GM10248 (cell line): ENCODE data around the gene PLEKHG7.
A peak's percentile ranks its signal among the peaks of the same experiment; 100 is the strongest.

ENCODE experiments used
- CTCF ChIA-PET: fragments of 300-600 bp; sonication (Branson Sonifier 250); formaldehyde crosslinking; extraction: SDS; loops from one replicate; lab custom pipeline; 2021; ENCODE audit warnings: antibody characterized with exemption; lab: Yijun Ruan, JAX
- POLR2A ChIA-PET: fragments of 350-650 bp; sonication (Branson Sonifier 250); formaldehyde crosslinking; extraction: SDS; loops from one replicate; lab custom pipeline; 2020; ENCODE audit warnings: antibody characterized with exemption; lab: Yijun Ruan, JAX
- DNase-seq: peaks from one replicate; pipeline ENCODE4 v3.0.0; 2012; ENCODE audit errors: extremely low spot score
- CTCF ChIP-seq: IDR thresholded peaks from 2 replicates; pipeline ENCODE4 v1.5.1; 2012; ENCODE audit warnings: mild to moderate bottlenecking, low read depth; ENCODE audit errors: extremely low read depth, missing control alignments, control extremely low read depth

Gene PLEKHG7

GRCh38 chr12:92759634-92760268 lies 57.0 kb downstream of the PLEKHG7 start:
- DNase-seq, result no peak
- ChIA-PET POLR2A (no interaction called here), CTCF (no interaction called here)

GRCh38 chr12:92762773-92763172 lies 60.0 kb downstream of the PLEKHG7 start:
- no peak for DNase-seq
- ChIA-PET CTCF (interaction anchor here (1.0 to 2.5 kb wide), 5 partner anchors 9 to 730 kb away, joined by 3 to 10 read pairs (median 4); no protein-coding TSS in a partner anchor), POLR2A (no interaction called here)
- TF ChIP-seq CTCF, result no peak

More at GRCh38 chr12:92759634-92760268, 57.0 kb downstream of the PLEKHG7 start:
- TF ChIP-seq CTCF, result no peak

- no peak for DNase-seq
- CTCF ChIA-PET, result interaction anchor here (1.0 kb wide), 1 partner anchor 11 kb away, joined by 3 read pairs; no protein-coding TSS in a partner anchor
- POLR2A ChIA-PET, result no interaction called here
- no peak for TF ChIP-seq CTCF
Measured at GRCh38 chr12:92764831-92765230, 62.0 kb downstream of the PLEKHG7 start.

- ChIA-PET POLR2A (no interaction called here), CTCF (interaction anchor here (1.0 kb wide), 1 partner anchor 15 kb away, joined by 3 read pairs; no protein-coding TSS in a partner anchor)
- DNase-seq, result no peak
- TF ChIP-seq CTCF, result no peak
Measured at GRCh38 chr12:92765871-92766270, 63.1 kb downstream of the PLEKHG7 start.

GRCh38 chr12:92769124-92769901 lies 66.5 kb downstream of the PLEKHG7 start:
- POLR2A ChIA-PET, result interaction anchor here (0.8 kb wide), 1 partner anchor 623 kb away, joined by 3 read pairs; the partner anchor contains the start of gene BTG1
- CTCF ChIA-PET, result interaction anchor here (0.8 to 2.3 kb wide), 9 partner anchors 9 to 1387 kb away, joined by 3 to 9 read pairs (median 5); no protein-coding TSS in a partner anchor
- TF ChIP-seq CTCF, result no peak
- DNase-seq, result peak; percentile 33

GRCh38 chr12:92771001-92771400 lies 68.2 kb downstream of the PLEKHG7 start:
- POLR2A ChIA-PET, result no interaction called here
- CTCF ChIA-PET, result interaction anchor here (0.8 to 1.5 kb wide), 3 partner anchors 13 to 649 kb away, joined by 3 read pairs; no protein-coding TSS in a partner anchor
- no peak for DNase-seq
- TF ChIP-seq CTCF, result no peak
